HL-60 (cell line): ENCODE measurements around the gene ITGBL1.

Experiments used
- DNase-seq, 2 experiments: peaks; one replicate each; pipeline ENCODE4 v3.0.0-alpha.2; 2010 to 2020; ENCODE audit warnings: low read depth in 1 of 2, low spot score in 1 of 2
- H3K27ac ChIP-seq: fragments of 250-450 bp; sonication (Bioruptor Pico); replicated peaks from 2 replicates; pipeline ENCODE4 v1.5.1; 2020; ENCODE audit warnings: mild to moderate bottlenecking, moderate library complexity
- H3K27me3 ChIP-seq: fragments of 250-450 bp; sonication (Bioruptor Pico); 2 replicates; pipeline ENCODE4 v1.5.1; 2021; ENCODE audit warnings: mild to moderate bottlenecking, moderate library complexity; ENCODE audit not compliant: insufficient read depth, poor library complexity, severe bottlenecking
- H3K4me3 ChIP-seq: replicated peaks from 2 replicates; pipeline ENCODE4 v1.5.1; 2011; ENCODE audit warnings: mild to moderate bottlenecking, control low read depth, low read length; ENCODE audit not compliant: insufficient read depth
- CTCF ChIP-seq: IDR thresholded peaks from one replicate; pipeline ENCODE4 v1.5.1; 2011; ENCODE audit warnings: low read length, control low read depth, inconsistent platforms; ENCODE audit not compliant: insufficient read depth
- GABPA ChIP-seq: IDR thresholded peaks from 2 replicates; pipeline ENCODE4 v1.6.1; 2012; ENCODE audit warnings: low read depth
- POLR2AphosphoS5 ChIP-seq: IDR thresholded peaks from 2 replicates; pipeline ENCODE4 v1.6.1; 2012; ENCODE audit warnings: low read depth
- SPI1 ChIP-seq: IDR thresholded peaks from 2 replicates; pipeline ENCODE4 v1.6.1; 2012; ENCODE audit warnings: low read depth, mild to moderate bottlenecking, borderline replicate concordance
- TF ChIP-seq, protein P1 (sequence below): IDR thresholded peaks from 2 replicates; pipeline ENCODE4 v1.6.1; 2012; ENCODE audit warnings: low read depth; ENCODE audit not compliant: insufficient replicate concordance

ITGBL1 gene

GRCh38 chr13:101552286-101552685, 99.8 kb downstream of the ITGBL1 start:
- Histone ChIP-seq H3K4me3 (no peak overlapping the region), H3K27ac (no peak overlapping the region)
- TF ChIP-seq, protein P1, sequence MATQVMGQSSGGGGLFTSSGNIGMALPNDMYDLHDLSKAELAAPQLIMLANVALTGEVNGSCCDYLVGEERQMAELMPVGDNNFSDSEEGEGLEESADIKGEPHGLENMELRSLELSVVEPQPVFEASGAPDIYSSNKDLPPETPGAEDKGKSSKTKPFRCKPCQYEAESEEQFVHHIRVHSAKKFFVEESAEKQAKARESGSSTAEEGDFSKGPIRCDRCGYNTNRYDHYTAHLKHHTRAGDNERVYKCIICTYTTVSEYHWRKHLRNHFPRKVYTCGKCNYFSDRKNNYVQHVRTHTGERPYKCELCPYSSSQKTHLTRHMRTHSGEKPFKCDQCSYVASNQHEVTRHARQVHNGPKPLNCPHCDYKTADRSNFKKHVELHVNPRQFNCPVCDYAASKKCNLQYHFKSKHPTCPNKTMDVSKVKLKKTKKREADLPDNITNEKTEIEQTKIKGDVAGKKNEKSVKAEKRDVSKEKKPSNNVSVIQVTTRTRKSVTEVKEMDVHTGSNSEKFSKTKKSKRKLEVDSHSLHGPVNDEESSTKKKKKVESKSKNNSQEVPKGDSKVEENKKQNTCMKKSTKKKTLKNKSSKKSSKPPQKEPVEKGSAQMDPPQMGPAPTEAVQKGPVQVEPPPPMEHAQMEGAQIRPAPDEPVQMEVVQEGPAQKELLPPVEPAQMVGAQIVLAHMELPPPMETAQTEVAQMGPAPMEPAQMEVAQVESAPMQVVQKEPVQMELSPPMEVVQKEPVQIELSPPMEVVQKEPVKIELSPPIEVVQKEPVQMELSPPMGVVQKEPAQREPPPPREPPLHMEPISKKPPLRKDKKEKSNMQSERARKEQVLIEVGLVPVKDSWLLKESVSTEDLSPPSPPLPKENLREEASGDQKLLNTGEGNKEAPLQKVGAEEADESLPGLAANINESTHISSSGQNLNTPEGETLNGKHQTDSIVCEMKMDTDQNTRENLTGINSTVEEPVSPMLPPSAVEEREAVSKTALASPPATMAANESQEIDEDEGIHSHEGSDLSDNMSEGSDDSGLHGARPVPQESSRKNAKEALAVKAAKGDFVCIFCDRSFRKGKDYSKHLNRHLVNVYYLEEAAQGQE, result no peak
- no peak for TF ChIP-seq SPI1
- TF ChIP-seq CTCF, result no peak
- no peak for TF ChIP-seq POLR2AphosphoS5
- no peak for TF ChIP-seq GABPA

GRCh38 chr13:101552786-101553185, 100.3 kb downstream of the ITGBL1 start:
- Histone ChIP-seq H3K27ac (no peak overlapping the region), H3K4me3 (no peak overlapping the region), H3K27me3 (peaks cover 4% of the 10 kb centered on the region)
- no peak for DNase-seq
- TF ChIP-seq, protein P1, result no peak
- no peak for TF ChIP-seq CTCF
- no peak for TF ChIP-seq POLR2AphosphoS5
- no peak for TF ChIP-seq SPI1
- TF ChIP-seq GABPA, result no peak

More at GRCh38 chr13:101552286-101552685, 99.8 kb downstream of the ITGBL1 start:
- H3K27me3 ChIP-seq, result peaks cover 4% of the 10 kb centered on the region
- no peak for DNase-seq

DNA sequence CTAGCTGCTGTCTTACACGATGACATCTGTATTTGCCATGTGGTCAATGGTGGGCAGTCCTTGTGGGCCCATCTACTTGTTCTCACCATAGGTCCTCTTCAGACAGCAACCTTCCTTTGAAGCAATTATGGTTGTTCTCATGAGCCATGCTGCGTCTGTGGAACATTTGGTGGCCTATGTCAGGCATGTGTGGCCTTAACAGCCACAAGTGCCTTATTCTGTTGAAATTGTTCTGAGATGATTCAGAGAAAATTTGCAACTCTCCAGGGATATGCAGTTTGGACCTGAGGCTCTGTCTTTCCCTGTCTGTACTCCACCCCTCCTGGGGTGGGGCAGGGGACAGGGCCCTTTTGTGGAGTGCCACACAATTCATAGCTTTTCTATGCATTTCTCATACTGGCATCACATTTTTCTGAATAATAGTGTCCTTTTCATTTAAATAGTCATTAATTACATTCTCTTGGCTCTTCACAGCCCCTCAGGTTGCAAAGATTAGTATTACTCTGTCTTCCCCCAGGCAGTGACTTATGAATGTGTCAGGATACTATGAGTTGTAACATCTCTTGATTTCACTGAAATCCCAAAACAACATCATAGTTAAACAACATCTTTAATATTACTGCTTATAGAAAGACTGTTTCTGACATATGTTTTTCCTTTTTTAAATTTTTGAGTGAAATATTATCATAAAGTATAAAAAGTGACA, 102.1 kb downstream of the ITGBL1 start:
- no peak for DNase-seq
- TF ChIP-seq POLR2AphosphoS5 (no peak), CTCF (no peak), SPI1 (no peak)
- Histone ChIP-seq H3K27ac (no peak overlapping the region), H3K4me3 (no peak overlapping the region), H3K27me3 (peaks cover 4% of the 10 kb centered on the region)

DNA sequence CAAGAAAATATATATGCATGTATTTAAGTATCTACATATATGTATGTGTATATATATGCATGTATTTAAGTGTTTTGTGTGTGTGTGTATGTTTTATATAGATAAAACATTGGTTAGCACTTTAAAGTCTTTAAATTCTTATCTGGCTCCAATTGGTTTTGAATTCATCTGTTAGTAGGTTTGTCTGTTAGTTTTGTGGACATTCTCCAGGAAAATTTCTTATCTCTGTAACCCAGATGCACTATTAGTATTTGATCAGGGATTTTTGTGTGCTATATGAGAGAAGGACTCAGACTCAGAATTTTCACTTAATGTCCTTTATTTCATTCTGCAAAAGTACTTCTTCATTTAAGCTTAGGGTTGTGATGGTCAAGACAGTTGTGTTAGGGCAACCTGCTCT, 103.1 kb downstream of the ITGBL1 start:
- Histone ChIP-seq H3K27me3 (peaks cover under 1% of the 10 kb centered on the region), H3K4me3 (no peak overlapping the region), H3K27ac (no peak overlapping the region)
- TF ChIP-seq CTCF (no peak), SPI1 (no peak), GABPA (no peak), POLR2AphosphoS5 (no peak)
- TF ChIP-seq, protein P1, result no peak
- DNase-seq, result no peak
